ENCODE results near the gene ARHGAP22.

Gene ARHGAP22

DNA sequence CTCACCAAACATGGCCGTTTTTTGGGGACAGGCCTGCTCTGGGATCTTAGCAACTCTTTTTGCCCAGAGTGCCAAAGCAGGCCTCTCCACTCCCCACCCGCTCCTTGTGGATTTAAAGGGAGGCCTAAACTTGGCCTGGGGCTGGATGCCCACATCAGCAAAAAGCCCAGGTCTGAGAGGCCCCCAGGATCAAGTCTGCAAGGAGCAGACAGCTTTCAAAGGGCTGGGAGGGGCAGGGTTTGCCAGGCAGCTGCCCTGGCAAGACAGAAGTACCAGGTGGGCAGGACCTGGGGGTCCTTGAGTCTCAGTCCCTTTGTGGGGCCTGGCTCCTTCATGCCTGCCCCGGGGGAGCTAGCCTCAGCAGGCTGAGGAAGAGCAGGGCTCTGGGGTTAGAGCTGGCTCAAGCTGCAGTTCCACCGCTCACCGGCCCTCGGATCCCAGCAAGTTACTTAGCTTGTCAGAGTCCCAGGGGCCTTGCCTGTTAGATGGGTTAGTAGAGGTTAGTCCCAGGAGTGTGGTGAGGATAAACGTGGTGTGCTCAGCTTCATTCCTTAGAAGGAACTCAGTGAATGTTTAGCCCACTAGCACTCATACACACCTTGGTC, 56.2 kb downstream of the ARHGAP22 start:
- DNase-seq (ENCODE audit: low read depth in 1 of 2, low spot score in 1 of 2), result no peak
- in situ Hi-C loops (cut with HindIII; ENCODE audit: low pct_unique_long_range_greater_than_20kb, low sequenced_read_pairs), result no loop called here
- no peak for TF ChIP-seq JUND (IDR thresholded peaks at IDR 0.05; ENCODE audit: low read depth)

DNA sequence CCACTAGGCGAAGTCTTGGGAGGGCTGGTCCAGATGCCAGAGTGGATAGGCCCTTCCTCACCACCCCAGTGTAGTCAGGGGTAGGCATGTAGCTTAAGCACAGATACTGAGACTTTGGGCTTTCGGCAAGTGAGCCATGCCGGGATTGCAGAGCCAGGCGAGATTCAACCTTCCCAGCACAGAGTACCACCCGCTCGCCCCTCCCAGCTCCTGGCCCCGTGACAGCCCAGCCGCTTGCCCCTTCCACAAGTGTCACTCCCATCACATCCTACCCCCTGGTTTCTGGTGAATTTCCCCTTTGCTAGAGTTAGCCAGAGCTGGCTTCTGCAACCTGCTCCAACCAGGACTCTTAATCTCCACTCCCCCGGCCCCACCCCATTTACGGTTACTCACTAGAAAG, 56.9 kb downstream of the ARHGAP22 start:
- in situ Hi-C loops (cut with HindIII; ENCODE audit: low pct_unique_long_range_greater_than_20kb, low sequenced_read_pairs), result no loop called here
- no peak for DNase-seq (ENCODE audit: low read depth in 1 of 2, low spot score in 1 of 2)
- TF ChIP-seq JUND (IDR thresholded peaks at IDR 0.05; ENCODE audit: low read depth), result no peak

DNA sequence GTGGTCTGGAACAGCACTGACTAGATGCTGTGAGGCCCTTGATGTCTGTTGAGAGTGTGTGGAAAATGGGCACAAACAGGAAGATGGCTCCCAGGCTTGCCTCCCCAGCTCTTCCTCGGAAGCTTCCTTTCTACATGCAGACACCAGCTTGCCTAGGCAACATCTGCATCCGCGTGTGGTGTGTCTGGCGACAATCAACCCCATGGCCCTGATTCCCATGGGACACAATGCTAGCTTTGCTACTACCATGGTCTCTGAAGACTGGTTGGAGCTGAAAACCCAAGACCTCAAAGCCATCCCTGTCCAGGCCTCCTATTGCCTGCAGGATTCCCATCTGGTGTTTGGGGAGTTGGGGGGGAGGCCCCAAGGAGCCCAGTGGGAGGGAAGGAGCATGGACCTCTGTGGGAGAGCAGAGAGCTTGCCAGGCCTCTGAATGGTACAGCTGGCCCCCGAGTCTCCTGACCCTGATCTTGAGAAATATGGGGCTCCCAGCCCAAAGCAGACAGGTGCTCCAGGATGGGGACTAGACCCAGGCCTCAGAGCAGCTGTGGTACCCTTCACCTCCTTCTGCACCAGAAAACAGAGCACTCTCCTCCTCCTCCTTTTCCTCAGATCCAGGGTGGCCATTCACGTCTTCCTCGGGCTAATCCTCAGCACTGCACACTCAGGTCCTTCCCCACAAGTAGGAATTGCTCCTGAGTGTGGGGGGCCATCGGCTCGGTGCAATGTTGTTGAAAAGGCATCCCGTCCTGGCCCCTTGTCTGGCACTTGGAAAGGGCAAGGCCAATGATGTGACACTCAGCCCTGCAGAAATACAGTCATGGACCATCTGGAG, 57.6 kb downstream of the ARHGAP22 start:
- in situ Hi-C loops (cut with HindIII; ENCODE audit: low pct_unique_long_range_greater_than_20kb, low sequenced_read_pairs), result no loop called here
- DNase-seq (ENCODE audit: low read depth in 1 of 2, low spot score in 1 of 2), result no peak
- no peak for TF ChIP-seq JUND (IDR thresholded peaks at IDR 0.05; ENCODE audit: low read depth)

DNA sequence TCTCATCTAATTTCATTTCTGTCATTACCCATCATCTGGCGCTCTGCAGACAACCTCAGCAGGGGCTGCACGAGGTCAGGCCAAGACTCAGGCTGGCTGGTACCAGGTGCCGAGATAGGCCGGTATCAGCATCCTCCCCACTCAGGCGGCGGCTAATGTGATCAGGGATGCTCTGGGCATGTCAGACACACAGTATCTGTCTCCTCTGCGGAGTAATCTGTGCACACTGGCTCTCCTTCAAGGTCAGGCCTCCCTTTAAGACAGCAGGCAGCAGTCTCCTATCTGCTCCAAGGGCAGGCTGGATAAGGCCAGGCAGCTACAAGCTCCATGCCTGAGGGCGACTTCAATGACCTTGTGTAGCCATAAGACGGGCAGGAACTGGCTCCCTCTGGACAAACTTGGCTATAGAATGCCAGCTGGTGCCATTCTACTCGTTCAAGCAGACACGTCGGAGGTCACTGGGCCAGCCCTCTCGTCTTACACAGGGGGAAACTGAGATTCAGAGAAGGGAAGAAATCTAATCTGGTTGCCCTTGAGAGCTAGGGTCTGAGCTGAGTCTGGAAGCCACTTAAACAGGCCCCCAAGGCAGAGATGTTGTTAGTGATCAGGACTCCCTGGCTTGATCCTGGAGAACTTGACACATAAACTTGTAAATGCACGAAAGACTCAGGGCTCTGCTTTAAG, 59.3 kb downstream of the ARHGAP22 start:
- TF ChIP-seq JUND (IDR thresholded peaks at IDR 0.05; ENCODE audit: low read depth), result no peak
- DNase-seq (ENCODE audit: low read depth in 1 of 2, low spot score in 1 of 2), result no peak
- in situ Hi-C loops (cut with HindIII; ENCODE audit: low pct_unique_long_range_greater_than_20kb, low sequenced_read_pairs), result no loop called here

DNA sequence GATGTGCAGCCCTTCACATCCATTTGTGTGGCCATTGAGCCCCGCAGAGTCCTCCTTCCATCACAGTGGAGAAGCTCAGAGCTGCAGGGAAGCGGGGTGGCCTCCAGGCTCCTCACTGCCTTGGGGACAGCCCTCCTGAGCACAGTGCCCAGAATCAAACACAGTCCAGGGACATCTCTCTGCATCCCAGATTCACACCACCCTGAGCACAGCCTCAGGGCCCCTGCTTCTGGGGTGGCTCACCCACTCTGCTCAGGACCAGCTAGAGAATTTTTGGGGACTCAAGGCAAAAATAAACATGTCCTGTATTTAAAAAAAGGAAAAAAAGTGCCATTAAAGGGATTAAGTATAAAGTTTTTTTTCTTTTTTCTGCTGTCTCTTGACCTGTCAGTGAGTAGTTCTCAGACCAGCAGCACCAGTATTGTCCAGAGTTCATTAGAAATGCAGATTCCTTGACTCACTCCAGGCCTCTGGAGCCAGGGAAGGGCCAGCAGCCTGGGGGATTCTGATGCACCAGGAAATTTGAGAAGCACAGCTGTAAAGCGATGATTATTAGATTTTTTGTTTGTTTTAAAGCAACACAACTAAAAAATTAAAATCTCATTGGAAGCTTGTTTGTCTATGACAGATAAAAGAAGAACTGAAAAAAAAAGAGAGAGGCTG, 61.6 kb downstream of the ARHGAP22 start:
- TF ChIP-seq JUND (IDR thresholded peaks at IDR 0.05; ENCODE audit: low read depth), result no peak
- no peak for DNase-seq (ENCODE audit: low read depth in 1 of 2, low spot score in 1 of 2)
- in situ Hi-C loops (cut with HindIII; ENCODE audit: low pct_unique_long_range_greater_than_20kb, low sequenced_read_pairs), result no loop called here

DNA sequence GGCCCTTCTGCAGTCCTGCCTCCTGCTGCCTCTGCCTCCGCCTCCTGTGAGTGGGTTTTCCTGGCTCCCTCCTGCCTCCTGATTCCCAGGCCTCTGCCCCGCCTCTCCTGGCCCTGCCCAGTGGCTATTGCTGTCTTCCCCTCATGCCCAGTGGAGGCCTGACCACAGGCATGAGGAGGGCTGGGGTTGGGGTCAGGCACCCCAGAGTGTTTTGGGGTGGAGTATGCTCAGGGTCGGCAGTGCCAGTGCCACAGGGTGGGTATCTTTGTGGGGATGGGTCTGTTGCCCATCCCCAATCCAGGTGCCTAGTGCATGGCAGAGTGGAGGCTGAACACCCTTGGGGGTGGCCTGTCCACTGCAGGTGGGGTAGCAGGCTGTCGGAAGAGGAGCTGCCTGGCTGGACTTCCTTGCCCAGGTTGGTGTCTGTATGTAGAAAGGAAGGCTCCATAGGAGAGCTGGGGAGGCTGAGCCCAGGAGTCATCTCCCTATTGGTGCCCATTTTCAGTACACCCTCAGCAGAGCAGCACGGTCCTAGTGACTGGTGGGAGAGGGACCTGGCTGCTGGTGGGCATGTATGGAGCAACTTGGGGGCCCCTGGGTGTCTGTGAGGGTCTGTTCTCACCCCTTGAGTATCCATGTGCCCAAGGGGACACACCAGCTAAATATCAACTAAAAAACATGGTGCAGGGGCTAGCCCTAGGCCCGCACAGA, 62.2 kb downstream of the ARHGAP22 start:
- no peak for TF ChIP-seq JUND (IDR thresholded peaks at IDR 0.05; ENCODE audit: low read depth)
- in situ Hi-C loops (cut with HindIII; ENCODE audit: low pct_unique_long_range_greater_than_20kb, low sequenced_read_pairs), result no loop called here
- DNase-seq (ENCODE audit: low read depth in 1 of 2, low spot score in 1 of 2), result no peak

DNA sequence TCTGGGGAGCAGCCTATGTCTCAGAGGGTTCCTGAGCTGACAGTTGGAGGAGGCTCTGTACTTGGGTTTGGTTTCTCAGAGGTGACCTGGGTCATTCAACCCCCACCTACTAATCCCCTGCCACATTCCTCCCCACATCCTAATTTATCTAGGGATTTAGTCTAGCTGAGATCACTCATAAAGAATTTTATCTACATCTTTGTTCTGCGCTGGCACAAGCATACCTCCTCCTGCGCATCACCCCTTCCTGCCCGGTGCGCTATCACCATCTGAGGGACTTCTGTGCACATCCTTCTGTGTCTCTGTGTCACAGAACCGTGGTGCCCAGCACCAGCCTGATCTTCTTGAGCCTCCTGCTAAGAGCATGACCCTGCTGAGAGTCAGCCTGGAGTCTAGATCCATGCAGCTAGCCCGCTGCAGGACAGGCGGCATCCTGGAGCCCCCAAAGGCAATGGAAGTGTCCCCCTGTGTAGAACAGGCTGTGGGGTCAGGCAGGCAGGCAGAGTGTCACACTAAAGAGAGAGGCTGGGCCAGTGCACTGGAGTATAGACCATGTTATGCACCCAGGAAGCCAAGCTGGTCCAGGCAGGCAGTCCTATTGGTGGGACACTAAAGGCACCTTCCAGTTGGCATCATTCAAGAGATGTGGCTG, 63.6 kb downstream of the ARHGAP22 start:
- in situ Hi-C loops (cut with HindIII; ENCODE audit: low pct_unique_long_range_greater_than_20kb, low sequenced_read_pairs), result no loop called here
- TF ChIP-seq JUND (IDR thresholded peaks at IDR 0.05; ENCODE audit: low read depth), result no peak; the same call in 1 of the 2 replicates
- no peak for DNase-seq (ENCODE audit: low read depth in 1 of 2, low spot score in 1 of 2)

DNA sequence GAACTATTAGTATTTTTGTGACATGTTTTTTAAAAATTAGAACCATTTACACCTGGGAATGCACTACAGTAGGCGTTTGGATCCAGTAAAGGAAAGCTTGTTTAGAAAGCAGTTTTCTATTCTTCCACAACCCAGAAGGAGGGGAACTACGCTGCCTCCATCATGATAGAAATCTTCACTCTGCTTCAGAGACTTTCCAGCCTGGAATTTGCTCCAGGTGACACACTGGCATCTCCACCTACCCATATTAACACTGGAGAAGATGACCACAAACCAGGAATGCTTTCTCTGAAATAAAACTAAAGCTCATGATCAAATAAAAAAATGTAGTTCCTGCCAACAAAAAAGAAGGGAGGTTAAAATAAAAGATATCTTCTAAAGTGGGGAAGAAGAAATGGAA, 66.3 kb downstream of the ARHGAP22 start:
- no peak for TF ChIP-seq JUND (IDR thresholded peaks at IDR 0.05; ENCODE audit: low read depth)
- in situ Hi-C loops (cut with HindIII; ENCODE audit: low pct_unique_long_range_greater_than_20kb, low sequenced_read_pairs), result no loop called here
- DNase-seq (ENCODE audit: low read depth in 1 of 2, low spot score in 1 of 2), result no peak

DNA sequence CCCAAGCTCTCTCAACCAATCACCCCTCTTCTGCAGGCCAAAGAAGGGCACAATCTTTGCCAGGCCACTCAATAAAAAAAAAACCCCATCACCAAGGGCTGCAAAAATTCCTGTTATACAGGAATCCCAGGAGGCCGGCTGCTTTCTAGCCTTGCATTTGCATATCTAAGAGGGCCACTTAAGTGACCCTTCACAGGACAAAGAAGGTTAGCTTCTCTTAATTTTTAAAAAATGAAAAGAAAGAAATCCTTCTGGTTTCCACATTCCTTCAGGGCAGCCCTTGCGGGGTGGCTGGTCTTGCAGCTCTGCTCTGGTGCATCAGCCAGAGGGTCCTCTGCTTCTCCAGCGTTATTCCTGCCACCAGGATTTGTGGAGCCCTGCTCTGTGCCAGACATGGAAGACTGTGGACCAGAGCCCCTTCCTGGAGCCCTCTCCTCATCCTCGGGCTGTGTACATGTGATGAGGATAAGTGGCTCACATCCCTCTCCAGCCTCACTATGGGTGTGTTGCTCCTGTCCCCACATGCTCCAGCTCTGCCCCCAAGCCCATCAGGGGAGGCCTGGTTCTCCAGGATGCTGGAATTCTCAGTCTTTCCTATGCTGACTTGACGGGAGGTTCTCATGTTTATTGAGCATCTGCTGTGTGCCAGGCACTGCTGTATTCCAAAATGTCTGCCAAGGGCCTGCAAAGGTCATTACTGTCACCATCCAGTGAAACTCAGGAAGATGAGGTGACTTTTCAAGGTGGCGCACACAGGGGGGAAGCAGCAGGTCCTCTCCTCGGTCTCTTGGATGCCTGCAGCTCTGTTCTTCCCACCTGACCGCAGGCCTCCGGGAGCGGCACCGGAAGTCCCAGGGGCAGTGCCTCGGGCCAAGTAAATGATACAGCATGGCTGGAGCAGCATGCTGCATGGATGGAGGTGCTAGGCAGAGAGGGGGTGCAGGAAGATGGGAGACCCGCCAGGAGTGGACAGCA, 67.7 kb downstream of the ARHGAP22 start:
- in situ Hi-C loops (cut with HindIII; ENCODE audit: low pct_unique_long_range_greater_than_20kb, low sequenced_read_pairs), result no loop called here
- no peak for TF ChIP-seq JUND (IDR thresholded peaks at IDR 0.05; ENCODE audit: low read depth)
- no peak for DNase-seq (ENCODE audit: low read depth in 1 of 2, low spot score in 1 of 2)

DNA sequence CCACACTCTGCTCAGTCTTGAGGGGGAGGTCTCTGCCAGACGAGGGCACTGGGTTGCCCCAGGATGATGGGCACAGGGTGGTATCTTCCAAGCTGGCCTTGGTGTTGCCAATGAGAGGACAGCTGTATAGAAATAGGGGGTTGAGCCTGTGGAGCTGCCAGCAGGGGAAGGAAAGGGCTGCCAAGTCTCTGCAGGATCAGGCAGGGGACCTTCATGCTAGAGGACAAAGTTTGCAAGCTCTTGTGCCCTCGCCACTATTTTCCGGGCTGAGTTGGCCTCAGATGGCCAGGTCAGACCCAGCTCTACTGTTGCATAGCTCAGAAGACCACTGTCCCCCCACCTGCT, 68.7 kb downstream of the ARHGAP22 start:
- TF ChIP-seq JUND (IDR thresholded peaks at IDR 0.05; ENCODE audit: low read depth), result no peak
- in situ Hi-C loops (cut with HindIII; ENCODE audit: low pct_unique_long_range_greater_than_20kb, low sequenced_read_pairs), result no loop called here
- DNase-seq (ENCODE audit: low read depth in 1 of 2, low spot score in 1 of 2), result no peak
